Fibroblast of lung (primary cell): ENCODE results near the gene CD3G. TPM values are rescaled to one million over a fixed set of nuclear protein-coding genes. Genes with fewer than 3 reads are reported as not detected.

ENCODE experiments used
- DNase-seq, 2 donors: peaks; one replicate each; pipeline versions ENCODE4 v3.0.0 to v3.0.0-alpha.2; 2010; ENCODE audit warnings: low read depth in 2 of 2
- H2AFZ ChIP-seq: 2 replicates; pipeline ENCODE4 v1.5.1; 2012; ENCODE audit warnings: low read length, control low read depth, inconsistent platforms
- H3K27ac ChIP-seq: 2 replicates; pipeline ENCODE4 v1.5.1; 2011; ENCODE audit warnings: low read length, control low read depth; ENCODE audit not compliant: insufficient read depth
- H3K27me3 ChIP-seq: 2 replicates; pipeline ENCODE4 v1.5.1; 2011; ENCODE audit warnings: mild to moderate bottlenecking, low read length; ENCODE audit not compliant: control insufficient read depth, insufficient read depth
- H3K36me3 ChIP-seq: 2 replicates; pipeline ENCODE4 v1.5.1; 2011; ENCODE audit warnings: low read length; ENCODE audit not compliant: control insufficient read depth, insufficient read depth
- H3K4me1 ChIP-seq: 2 replicates; pipeline ENCODE4 v1.5.1; 2011; ENCODE audit warnings: low read length; ENCODE audit not compliant: control insufficient read depth, insufficient read depth; ENCODE audit errors: extremely low read depth
- H3K4me2 ChIP-seq: 2 replicates; pipeline ENCODE4 v1.5.1; 2011; ENCODE audit warnings: low read length, control low read depth; ENCODE audit not compliant: insufficient read depth; ENCODE audit errors: extremely low read depth
- H3K4me3 ChIP-seq, 4 experiments: fragments of 200-600 bp in 1 of 4; sonication (generic) in 1 of 4; replicated peaks in 1 of 4; 2 replicates each; pipeline ENCODE4 v1.5.1; 2011 to 2016; ENCODE audit warnings: low read length in 4 of 4, low read depth in 3 of 4, mild to moderate bottlenecking in 3 of 4, control low read depth in 2 of 4, inconsistent platforms in 1 of 4, mixed read lengths in 1 of 4; ENCODE audit not compliant: insufficient read depth in 1 of 4; ENCODE audit errors: control extremely low read depth in 1 of 4
- H3K79me2 ChIP-seq: 2 replicates; pipeline ENCODE4 v1.5.1; 2012; ENCODE audit warnings: mild to moderate bottlenecking, low read length, inconsistent platforms; ENCODE audit not compliant: control insufficient read depth, insufficient read depth
- H3K9ac ChIP-seq: 2 replicates; pipeline ENCODE4 v1.5.1; 2011; ENCODE audit warnings: mild to moderate bottlenecking, low read length, control low read depth; ENCODE audit not compliant: insufficient read depth
- H3K9me3 ChIP-seq: 2 replicates; pipeline ENCODE4 v1.5.1; 2012; ENCODE audit warnings: low read depth, low read length; ENCODE audit not compliant: control insufficient read depth, insufficient read depth
- H4K20me1 ChIP-seq: 2 replicates; pipeline ENCODE4 v1.5.1; 2011; ENCODE audit warnings: low read length; ENCODE audit not compliant: control insufficient read depth, insufficient read depth; ENCODE audit errors: extremely low read depth
- CTCF ChIP-seq, 2 donors: IDR thresholded peaks in 1 of 2; conservative IDR thresholded peaks in 1 of 2; 1 replicate in 1 of 2; 2 replicates in 1 of 2; pipeline ENCODE4 v1.5.1; 2011 to 2012; ENCODE audit warnings: low read length in 2 of 2, control low read depth in 1 of 2, inconsistent platforms in 1 of 2, low read depth in 1 of 2, mild to moderate bottlenecking in 1 of 2
- EZH2 ChIP-seq: IDR thresholded peaks from 2 replicates; pipeline ENCODE4 v1.5.1; 2012; ENCODE audit warnings: low read length, control low read depth, mild to moderate bottlenecking; ENCODE audit errors: missing control alignments
- polyA plus RNA-seq, 2 donors: library from polyadenylated mRNA; depleted of rRNA in 1 of 2; stranded (reverse) in 1 of 2; unstranded in 1 of 2; fragments of >200 nt; gene quantifications; 2 replicates each; pipeline ENCODE4 v1.2.1, GENCODE V29; 2011 to 2012; ENCODE audit warnings: missing spikeins in 1 of 2
- total RNA-seq: library from RNA; depleted of rRNA; stranded (reverse); fragments of >200 nt; gene quantifications from 2 replicates; pipeline ENCODE4 v1.2.1, GENCODE V29; 2014

CD3G gene
- total and polyA plus RNA-seq, 2 donors (not counting 1 experiment from before 2014, with no cell fraction given), result not detected

- no peak for DNase-seq
- TF ChIP-seq CTCF (conservative IDR thresholded peaks at IDR 0.05 in 1 of 2, IDR thresholded peaks at IDR 0.05 in 1 of 2; ENCODE audit: low read depth in 1 of 2, low read length in 2 of 2), result no peak
- TF ChIP-seq EZH2, result no peak
- Histone ChIP-seq H2AFZ (no peak overlapping the region), H3K4me3 (no peak overlapping the region), H4K20me1 (no peaks in the 10 kb centered on the region), H3K9ac (no peak overlapping the region), H3K4me2 (no peak overlapping the region), H3K27me3 (no peaks in the 10 kb centered on the region), H3K36me3 (no peaks in the 10 kb centered on the region), H3K79me2 (no peaks in the 10 kb centered on the region), H3K4me1 (no peaks in the 10 kb centered on the region), H3K9me3 (no peaks in the 10 kb centered on the region), H3K27ac (no peak overlapping the region)
These were observed 23.6 kb upstream of the CD3G start for GRCh38 chr11:118320515-118320914.

- no peak for DNase-seq
- TF ChIP-seq EZH2 (no peak), CTCF (conservative IDR thresholded peaks at IDR 0.05 in 1 of 2, IDR thresholded peaks at IDR 0.05 in 1 of 2; ENCODE audit: low read depth in 1 of 2, low read length in 2 of 2) (no peak)
- no peak overlapping the region for H3K4me3 ChIP-seq
These were observed 22.6 kb upstream of the CD3G start for GRCh38 chr11:118321386-118322082.

DNA sequence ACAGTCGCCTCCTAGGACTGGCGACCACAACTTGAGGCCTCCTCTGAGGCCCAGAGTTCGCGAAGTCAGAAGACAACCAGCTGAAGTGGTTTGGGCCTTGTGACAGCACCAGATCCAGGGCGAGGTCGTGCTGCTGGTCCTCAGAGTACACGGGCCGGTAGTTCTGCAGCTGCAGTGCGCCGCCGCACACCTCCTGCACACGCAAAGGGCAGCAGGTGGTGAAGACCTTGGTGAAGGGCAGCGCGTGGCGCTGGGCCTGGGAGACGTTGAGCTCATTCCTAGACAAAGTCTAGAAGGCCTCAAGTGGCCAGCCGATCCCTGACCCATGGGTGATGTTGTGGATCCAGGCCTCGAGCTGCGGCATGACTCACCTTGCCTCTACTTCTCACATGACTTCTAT, 21.4 kb upstream of the CD3G start:
- TF ChIP-seq EZH2 (no peak), CTCF (conservative IDR thresholded peaks at IDR 0.05 in 1 of 2, IDR thresholded peaks at IDR 0.05 in 1 of 2; ENCODE audit: low read depth in 1 of 2, low read length in 2 of 2) (no peak)
- Histone ChIP-seq H3K79me2 (no peaks in the 10 kb centered on the region), H3K36me3 (no peaks in the 10 kb centered on the region), H3K27me3 (no peaks in the 10 kb centered on the region), H3K9ac (no peak overlapping the region), H2AFZ (no peak overlapping the region), H3K9me3 (no peaks in the 10 kb centered on the region), H3K4me1 (no peaks in the 10 kb centered on the region), H3K27ac (no peak overlapping the region), H4K20me1 (no peaks in the 10 kb centered on the region), H3K4me3 (no peak overlapping the region), H3K4me2 (no peak overlapping the region)
- DNase-seq, result no peak

More at GRCh38 chr11:118321386-118322082, 22.6 kb upstream of the CD3G start:
- no peak overlapping the region for H3K9ac ChIP-seq
- H3K36me3 ChIP-seq, result no peaks in the 10 kb centered on the region
- H3K4me2 ChIP-seq, result no peak overlapping the region
- no peak overlapping the region for H2AFZ ChIP-seq
- H3K27me3 ChIP-seq, result no peaks in the 10 kb centered on the region
- no peaks in the 10 kb centered on the region for H3K4me1 ChIP-seq
- no peaks in the 10 kb centered on the region for H4K20me1 ChIP-seq
- H3K27ac ChIP-seq, result no peak overlapping the region
- no peaks in the 10 kb centered on the region for H3K79me2 ChIP-seq
- no peaks in the 10 kb centered on the region for H3K9me3 ChIP-seq
